HK-2 (cell line): ENCODE data around the gene PHACTR3.
"Not testable (repeated sequence)": the region's sequence is repeated elsewhere in the genome, so short reads cannot be mapped to it uniquely, and the experiment has no call there.

Experiments used
- DNase-seq: peaks from one replicate; pipeline ENCODE4 v3.0.0-alpha.2; 2018; ENCODE audit not compliant: unreplicated experiment

PHACTR3 gene

DNA sequence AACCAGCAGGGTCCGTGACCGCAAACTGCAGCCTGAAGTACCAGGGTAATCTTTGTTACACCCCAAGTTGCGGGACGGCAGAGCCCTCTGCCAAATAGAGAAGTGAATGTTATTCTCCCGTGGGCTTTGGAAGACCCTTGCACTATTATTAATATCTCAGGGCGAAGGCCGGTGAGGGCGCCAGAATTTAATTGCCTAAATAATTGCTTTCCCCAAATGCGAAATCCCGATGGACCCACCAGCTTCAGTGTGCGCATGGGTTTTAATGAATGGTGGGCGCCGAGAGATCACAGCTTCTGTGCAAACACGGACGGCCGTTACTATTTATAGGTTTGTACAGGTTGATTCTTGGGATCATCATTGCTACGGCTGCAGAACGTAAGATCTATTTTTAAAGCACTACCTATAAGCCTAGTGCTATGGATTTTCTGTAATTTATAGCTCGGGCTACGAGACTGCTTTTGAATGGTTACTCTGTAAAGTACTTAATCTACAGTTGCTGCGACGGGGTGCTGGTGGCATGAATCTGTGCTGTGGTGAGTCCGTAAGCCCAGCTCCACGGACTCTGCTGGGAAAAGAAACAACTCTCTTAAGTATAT, 15.2 kb upstream of the PHACTR3 start:
- DNase-seq = no peak

DNA sequence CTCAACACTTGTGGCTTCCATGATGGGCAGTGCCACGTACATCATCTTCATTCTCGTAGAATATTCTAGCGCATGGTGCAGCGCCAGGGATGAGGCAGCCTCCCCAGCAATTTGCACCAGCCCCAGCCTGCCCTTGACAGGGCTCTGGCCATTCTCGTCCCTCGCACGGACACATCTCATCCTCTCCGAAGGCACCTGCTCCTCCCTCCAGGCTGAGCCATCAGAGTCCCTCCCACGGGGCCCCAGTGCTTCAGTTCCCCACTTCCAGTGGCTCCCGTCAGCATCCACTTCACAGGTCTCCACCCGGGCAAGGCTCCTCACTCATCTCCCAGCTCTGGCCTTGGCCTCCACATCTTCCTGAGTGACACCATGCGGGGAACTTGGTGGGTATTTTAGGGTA, 13.3 kb upstream of the PHACTR3 start:
- DNase-seq = no peak

DNA sequence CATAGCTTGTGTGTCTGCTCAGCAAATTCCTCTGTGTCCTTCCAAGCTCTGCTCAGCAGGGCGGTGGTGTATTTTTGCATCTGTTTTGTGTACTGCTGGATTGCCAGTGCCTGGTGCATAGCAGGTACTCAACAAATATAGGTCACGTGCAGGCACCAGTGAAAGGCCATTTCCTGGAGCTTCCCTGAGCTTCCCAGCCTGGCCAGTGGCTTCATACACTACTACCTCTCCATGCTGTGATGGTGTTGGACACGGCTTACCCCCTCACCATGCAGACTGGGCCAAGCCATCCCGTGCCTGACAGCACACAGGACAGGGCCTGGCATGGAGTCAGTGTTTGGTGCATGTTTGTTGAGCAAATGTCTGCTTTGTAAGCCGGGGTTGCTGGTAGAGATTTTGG, 7.7 kb upstream of the PHACTR3 start:
- DNase-seq = no peak

DNA sequence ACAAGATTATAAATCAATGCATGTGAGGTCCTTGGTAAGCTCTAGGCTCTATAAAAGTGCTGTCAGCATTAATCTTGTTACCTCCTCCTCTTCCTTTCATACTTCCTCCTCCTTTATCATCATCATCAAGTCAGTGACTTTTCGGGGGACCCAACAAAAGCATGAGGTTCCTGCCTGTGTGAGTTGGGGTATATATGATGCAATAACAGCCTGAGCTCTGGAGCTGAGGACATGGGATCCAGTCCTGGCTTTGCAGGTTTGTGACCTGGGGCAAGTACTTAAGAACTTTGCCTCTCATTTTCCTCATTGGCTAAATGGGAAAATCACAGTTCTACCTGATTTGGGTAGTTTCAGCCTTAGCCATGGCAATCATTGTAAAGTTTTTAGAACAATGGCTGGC, 7.1 kb upstream of the PHACTR3 start:
- DNase-seq = no peak

DNA sequence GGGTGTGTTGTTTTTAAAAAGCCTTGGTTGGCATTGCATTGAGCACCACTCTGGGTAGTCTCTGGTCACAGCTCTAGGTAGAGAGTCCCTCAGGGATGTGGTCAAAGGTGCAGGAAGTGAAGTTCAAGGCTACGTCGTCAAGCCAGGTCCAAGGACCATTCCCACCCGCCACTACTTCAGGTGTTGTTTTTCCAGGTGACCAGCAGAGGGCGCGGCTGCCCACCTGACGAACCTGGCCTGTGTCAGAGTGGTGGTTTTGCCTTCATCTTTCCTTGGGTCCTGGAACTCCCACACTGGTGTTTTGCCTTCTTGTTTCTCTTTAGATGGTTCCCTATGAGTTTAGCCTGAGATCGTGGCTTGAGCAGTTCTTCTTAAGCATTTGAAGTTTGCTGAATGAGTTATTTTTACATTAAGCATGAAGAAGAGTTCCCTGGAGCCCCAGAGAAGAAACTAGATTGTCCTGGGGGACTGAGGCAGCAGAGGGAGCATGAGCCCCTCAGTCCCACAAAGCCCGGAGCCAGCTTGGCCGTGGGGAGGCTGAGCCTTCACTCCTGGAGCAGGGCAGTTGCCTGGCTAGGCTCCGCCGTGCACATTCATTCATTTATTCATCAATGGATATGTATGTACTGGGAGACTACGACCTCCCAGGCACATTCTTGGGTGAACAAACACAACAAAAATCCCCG, 5.6 kb upstream of the PHACTR3 start:
- peak; percentile 59 for DNase-seq

DNA sequence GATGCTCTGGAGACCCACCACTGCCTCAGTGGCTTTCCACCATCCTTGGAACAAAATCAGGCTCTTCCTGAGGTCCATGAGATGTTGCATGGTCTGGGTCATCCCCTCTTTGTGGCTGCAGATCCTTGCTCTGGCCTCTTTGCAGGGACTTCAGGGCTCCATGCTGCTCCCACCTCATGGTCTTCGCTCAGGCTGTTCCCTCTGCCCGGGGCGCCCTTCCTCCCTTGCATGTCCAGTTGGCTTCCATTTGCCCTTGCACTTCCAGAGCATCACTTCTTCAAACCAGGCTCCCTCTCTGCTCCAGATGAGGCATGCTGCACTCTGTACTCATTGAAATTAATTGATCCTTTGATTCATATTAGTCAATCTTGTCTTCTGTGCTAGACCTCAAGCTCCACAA, 4.4 kb upstream of the PHACTR3 start:
- DNase-seq = no peak

DNA sequence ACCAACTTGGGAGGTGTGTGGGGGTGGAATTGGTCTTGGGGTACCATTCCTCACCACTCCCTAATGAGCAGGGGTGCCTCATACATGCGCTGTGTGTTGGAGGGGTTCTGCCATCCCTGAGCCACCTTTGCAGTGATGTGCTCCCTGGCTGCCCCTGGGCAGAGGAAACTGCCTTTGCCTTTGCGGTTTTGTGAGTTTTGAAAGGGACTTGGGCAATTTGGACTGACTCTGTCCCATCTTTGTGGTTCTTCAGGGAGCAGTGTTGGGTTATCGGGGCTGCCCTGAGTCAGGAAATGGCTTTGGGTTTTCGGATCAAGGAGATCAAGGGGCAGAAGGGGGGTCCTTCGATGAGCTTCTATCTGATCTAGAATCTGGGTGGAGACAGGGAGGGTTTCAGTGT, 3.9 kb upstream of the PHACTR3 start:
- no peak for DNase-seq

DNA sequence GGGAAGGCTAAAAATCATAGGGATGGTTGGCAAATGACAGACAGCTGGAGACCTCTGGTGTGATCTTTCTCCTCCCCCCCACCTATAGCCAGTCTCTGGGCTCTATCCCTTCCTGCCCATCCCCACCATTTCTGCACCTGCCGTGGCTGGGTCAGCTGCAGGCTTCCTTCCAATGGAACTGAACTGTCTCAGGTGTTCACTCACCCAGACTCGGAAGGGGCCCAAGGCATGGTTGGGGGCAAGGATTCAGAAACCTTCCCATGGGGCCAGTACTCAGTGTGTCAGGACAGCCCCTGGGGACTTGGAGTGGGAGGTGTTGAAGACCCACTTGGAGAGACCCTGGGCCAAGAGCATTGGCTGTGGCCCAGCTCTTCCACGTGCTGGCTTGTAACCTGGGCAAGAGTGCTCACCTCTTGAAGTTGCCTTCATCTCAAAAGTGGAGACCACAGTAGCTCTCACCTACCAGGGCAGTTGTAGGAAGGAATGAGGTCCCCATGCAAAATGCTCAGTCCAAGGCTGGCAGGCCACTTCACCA, 1.7 kb upstream of the PHACTR3 start:
- DNase-seq = no peak

DNA sequence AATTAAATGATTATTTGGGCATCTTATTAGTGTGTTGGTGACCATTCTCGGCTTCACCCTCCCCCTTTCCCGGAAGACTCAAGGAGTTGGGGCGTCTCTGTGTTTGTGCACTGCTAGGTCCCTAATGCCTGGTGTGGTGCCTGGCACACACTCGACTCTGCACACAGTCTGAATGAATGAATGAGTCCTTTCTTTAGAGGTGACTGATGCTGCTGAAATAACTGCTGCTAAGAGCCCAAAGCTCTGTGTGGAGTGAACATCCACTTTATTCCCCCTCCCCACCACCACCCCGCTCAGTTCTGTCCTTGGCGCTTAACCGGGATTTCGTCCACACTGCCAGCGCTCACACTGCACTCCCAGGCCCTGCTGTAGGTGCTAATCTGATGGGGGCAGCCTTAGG, 1.2 kb upstream of the PHACTR3 start:
- DNase-seq = no peak

DNA sequence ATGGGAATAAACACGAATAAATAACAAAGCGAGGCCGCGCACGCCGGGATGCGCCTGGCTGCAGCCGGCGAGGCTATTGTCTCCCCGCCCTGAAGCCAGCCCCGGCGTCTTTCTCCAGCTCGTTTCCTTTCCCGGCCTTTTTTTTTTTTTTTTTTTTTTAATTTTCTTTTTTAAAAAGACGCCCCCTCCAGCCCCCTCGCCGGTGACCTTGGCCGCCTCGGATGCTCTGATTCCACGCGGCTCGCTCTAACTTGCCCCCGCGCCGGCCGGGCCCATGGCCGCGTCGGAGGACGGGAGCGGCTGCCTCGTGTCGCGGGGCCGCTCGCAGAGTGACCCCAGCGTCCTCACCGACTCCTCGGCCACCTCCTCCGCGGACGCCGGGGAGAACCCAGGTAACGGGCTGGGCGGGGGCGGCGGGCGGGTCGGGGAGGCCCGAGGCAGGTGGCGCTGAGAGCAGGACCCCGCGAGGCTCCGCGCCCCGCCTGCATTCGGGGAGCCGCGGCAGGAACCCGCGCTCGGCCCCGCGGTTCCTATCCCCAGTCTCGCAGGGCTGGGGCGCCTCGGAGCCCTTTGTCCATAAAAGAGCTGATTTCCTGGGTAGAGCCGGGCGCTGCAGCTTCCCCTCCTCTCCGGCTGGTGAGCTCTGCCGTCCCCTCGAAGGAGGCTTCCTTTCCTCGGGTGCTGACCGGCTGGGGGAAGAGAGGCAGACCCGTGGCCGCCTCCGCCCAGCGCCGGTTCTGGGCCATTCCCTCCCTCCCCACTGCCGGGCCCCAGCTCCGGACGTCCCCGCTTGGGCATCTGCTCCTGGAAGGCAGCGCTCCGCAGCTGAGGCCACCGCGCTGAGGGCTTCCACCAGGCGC, 631 bp downstream of the PHACTR3 start:
- DNase-seq = no peak

DNA sequence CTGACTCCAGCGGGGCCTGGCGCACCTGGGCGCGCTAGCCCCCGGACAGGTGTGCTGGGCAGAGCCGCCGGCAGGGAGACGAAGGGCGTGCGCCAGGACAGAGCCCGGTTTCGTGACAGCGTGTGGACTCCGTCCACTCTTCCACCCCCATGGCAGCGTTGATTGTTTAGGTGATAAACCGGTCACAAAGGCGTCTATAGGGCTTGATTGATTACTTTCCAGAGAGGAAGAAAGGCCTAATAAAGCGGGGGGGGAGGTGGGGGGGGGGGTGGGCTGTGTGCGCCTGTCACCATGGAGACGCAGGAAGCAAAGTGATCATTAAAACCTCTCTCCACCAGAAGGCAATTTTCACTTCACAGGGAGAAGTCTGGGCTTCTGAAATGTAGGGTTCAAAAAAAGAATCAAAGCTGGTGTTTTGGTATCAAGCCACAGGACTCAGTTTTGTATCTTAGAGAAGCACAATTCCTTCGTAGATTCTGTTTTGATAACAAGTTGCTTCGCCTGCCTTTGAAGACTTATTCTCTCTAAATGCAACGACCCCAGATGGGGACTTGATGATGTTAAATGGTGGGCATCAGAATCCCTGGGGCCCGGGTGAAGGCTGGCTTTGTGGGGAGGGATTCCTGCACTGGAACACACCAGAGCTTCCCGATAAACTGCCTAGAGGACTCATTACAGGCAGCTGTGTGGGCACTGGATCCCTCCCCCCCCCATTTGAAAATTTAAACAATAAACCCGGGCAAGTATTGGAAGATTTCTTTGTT, 1.4 kb downstream of the PHACTR3 start:
- no peak for DNase-seq

DNA sequence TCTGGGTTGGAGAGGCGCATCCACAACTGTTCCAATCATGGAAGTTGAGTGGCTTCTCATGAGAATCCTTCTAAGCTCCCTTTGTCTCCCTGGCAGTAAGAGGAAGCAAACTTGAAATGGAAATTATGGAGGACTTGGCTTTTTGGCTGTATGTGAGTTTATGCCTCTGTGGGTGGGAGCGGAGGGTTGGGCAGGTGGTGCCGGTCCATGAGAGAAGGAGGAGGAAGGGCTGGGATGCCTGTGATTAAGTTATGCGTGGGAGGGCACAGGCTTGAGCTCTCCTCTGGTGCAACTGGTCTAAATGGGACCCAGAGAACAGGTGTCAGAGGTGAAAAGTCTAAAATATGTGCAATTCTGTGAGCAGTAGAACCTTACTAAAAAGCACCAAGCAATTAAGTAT, 2.2 kb downstream of the PHACTR3 start:
- no peak for DNase-seq

DNA sequence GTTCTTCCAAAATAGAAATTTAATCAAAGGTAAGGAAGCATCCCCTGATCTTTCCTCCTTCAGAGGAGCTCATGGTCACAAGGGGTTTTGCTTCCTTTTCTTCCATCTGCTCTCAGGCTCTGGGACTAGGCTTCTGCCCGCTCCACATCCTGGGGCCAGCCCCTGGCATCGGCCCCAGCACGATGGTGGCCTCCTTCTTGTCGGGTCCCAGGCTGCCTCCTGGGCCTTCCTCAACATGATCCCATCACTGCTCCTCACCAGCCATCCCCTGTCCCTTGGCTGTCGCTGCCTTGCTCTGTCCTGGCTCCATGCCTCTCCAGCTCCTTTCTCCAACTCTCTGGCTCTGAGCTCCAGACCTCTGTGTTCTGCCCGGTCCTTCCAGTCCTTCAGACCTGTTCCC, 4.1 kb downstream of the PHACTR3 start:
- no peak for DNase-seq

DNA sequence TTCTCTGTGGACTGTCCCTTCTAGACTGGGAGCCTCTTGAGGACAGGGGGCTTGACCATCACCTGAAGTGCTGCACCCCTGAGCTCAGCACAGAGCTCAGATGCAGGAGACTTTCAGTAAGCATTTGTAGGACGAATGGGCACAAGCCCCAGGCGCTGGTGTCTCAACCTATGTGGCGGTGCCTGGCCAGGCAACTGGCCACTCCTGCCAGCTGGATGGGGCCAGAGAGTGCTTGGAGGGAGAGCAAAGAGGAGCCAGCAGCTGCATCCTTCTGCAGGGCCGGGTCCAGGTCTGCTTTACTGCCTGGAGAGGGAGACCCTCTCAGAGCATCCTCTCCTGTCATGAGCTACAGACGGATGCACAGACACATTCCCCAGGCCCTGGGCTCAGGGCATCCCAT, 4.5 kb downstream of the PHACTR3 start:
- no peak for DNase-seq

DNA sequence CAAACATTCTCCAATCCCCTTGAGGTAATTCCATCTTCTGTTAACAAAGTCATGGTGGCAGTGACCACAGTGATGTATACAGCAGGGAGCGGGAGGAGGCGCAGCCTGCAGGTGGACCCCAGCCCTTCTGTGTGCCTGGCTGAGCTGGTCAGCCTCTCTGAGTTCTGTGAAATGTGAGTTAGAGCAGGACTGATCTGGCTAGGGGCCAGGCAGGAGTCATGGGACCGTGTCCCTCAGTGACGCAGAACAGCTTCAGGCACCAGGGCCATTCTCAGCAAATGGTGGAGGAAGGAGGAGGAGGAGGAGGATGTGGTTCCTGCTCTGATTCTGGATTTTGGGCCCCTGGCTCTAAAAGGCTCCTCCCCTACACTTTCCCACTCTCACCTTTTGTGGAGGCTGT, 6.9 kb downstream of the PHACTR3 start:
- no peak for DNase-seq

DNA sequence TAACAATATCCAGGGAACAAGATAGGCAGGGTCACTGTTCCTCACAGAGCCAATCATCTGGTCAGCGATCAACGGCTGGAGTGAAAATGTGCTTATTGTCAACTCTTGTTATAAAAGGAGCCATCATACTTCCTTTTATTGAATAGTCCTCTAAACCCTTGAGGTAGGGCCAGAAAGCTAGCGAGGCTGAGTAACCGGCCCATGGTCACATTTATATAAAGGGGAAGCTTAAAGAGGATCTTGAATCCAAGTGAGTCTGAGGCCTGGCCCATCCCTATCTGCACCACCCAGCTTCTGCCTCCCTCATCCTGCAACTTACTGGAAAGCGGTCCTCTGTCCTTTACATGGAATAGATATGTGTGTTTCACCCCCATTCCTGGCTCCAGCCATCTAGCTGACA, 9.5 kb downstream of the PHACTR3 start:
- DNase-seq = no peak

DNA sequence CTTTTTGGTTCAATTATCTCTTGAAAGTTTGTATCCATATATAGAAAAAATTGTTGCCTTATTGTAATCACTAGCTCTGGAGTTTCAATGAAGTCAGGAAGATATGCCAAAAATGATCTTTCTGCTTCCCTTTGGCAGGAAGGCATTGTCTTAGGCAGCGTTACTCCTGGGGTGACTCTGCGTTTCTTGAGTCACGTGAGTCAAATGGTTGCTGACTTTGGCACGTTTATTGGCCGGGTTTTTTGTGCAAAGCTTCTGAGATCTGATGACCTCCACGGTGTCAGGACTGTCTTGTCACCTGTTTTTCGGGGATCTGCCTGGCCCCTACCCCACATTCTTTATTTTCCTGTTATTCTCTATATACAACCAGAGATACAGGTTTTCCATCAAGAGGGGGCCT, 10.4 kb downstream of the PHACTR3 start:
- no peak for DNase-seq

DNA sequence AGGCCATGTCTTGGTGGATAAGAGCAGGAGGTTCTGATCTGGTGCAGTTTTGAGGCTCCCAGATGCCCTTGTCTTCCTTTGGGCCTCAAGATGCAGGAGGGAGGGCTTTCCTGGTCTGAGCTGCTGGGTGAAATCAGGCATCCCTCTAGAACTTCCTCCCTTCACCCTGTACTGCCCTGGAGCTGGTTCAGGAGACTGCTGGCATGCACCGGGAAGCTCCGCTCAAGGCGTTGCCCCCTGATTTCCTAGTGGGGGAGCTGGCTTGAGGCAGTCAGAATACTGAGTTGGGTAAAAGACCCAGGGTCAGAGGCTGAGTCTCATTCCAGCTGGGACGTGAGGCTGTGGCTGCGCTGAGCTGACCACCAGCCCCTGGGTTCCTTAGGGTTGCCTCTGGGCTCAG, 12.0 kb downstream of the PHACTR3 start:
- no peak for DNase-seq

DNA sequence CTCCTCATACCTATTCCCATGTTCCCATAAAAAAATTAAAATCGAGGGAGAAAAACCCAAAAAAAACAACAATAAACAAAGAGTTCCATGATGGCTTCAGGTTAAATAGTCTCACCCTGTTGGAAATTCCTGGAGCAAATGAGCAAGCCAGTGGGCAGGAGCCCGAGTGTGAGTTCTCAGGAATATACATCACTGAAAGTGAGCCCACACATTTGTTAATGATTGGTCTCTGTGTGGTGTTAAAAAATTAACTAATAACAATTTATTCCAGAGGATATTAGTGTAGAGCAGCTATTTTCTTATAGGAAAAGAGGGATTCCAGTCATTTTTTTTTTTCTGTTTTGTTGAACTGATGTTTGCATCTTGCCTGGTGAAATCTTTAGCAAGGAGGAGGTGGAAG, 12.9 kb downstream of the PHACTR3 start:
- no peak for DNase-seq

DNA sequence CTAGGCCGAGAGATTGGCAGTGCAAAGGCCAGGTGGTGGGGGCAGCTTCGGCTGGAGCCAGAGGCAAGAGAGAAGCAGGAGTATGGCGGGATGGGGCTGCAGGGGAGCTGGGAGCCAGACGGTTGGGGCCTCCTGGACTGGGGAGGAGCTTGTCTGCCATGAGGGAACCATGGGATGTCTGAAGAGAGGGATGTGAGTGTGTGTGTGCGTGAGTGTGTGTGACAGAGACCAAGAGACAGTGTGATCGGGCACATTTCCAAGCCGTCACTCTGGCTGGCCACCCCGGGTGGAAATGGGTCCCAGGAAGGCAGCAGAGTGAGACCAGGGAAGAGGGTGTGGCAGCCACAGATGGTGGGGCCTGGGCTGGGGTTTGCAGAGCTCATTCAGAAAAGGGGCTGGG, 13.8 kb downstream of the PHACTR3 start:
- DNase-seq = no peak

DNA sequence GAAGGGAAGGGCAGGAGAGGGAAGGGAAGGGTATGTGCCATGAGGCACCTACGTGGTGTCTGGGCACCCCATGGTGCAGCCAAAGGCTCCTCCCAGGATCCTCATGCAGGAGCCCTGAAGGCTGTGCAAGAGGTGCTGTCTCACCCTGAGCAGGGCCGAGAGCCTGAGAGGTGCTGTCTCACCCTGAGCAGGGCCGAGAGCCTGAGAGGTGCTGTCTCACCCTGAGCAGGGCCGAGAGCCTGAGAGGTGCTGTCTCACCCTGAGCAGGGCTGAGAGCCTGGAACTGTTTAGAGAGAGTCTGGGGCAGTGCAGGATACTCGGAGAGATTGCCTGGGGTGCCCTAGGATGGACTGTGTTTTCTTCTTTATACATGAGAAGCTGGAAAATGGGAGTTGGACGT, 14.2 kb downstream of the PHACTR3 start:
- DNase-seq = not testable (repeated sequence)

DNA sequence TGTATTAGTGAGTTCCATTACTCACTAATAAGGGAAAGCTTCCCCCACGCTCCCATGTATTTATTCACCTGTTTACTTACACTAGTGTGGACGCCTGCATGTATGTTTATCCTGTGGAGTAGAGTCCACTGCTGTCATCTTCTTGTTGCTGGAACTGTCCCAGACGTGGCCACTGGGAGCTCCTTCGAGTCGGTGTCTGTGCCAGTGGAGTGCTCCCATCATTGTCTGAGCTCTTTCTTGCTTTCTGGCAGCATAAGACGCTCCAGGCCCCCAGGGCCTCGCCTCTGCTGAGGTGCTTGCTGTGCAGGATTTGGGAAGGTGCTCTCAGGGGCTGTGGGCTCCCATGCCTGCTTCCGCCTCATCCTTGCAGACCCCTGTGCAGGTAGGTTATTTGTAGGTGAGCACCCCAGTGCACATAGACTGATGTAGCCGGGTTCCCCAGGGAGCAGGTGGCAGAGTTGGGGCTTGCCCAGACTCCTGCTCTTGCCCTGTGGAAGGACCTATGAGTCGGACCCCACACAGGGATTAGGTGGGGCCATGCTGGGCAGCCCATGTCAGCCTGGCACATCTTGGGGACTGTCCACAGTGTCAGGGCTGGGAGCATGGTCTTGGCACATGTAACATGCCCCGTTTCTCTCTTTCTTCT, 16.6 kb downstream of the PHACTR3 start:
- no peak for DNase-seq
